Upper lobe of right lung (tissue), 1 donor: ENCODE data around the gene PPFIBP2. TPM values are rescaled to one million over a fixed set of nuclear protein-coding genes. Genes with fewer than 3 reads are reported as not detected.
A peak's percentile ranks its signal among the peaks of the same experiment; 100 is the strongest.
"Not testable (repeated sequence)": the region's sequence is repeated elsewhere in the genome, so short reads cannot be mapped to it uniquely, and the experiment has no call there.

ENCODE experiments used
- ATAC-seq: fragments of 200-7000 bp; cut with Tn5 transposase; one replicate; pipeline ENCODE4 v1.9.1; 2020; ENCODE audit warnings: mild to moderate bottlenecking, moderate library complexity
- DNase-seq: peaks from one replicate; pipeline ENCODE4 v3.0.0-alpha.2; 2020
- H3K27ac ChIP-seq: fragments of 200-600 bp; one replicate; pipeline ENCODE4 v1.8.0; 2022
- H3K27me3 ChIP-seq: fragments of 200-600 bp; one replicate; pipeline ENCODE4 v1.8.0; 2022; ENCODE audit warnings: mild to moderate bottlenecking
- H3K36me3 ChIP-seq: fragments of 200-600 bp; one replicate; pipeline ENCODE4 v1.8.0; 2022
- H3K4me1 ChIP-seq: fragments of 200-600 bp; one replicate; pipeline ENCODE4 v1.8.0; 2022
- H3K4me3 ChIP-seq: fragments of 200-600 bp; one replicate; pipeline ENCODE4 v1.8.0; 2022; ENCODE audit warnings: mild to moderate bottlenecking
- H3K9me3 ChIP-seq: fragments of 200-600 bp; one replicate; pipeline ENCODE4 v1.8.0; 2022
- intact Hi-C: fragments of 100-400 bp; cut with DNase I; formaldehyde crosslinking; loops from one replicate; pipeline ENCODE4 v1.11.0; 2022
- total RNA-seq: library from RNA; stranded (reverse); fragmentation: NEBNext Ultra II Directional; extraction: Animal tissue kit (Norgen Biotek cat#: 25700); gene quantifications from one replicate; pipeline ENCODE4 v1.2.1, GENCODE V29; 2021
- TF ChIP-seq, protein P1 (sequence below): fragments of 200-600 bp; IDR thresholded peaks from one replicate; pipeline ENCODE4 v1.8.0; 2022; ENCODE audit warnings: antibody characterized with exemption
- donor health status: DM: no; HTN: yes; CAD: no; lungs with severe emphysema.

Gene PPFIBP2
- total RNA-seq, 1 donor from 2014 or later: 26.8 TPM

DNA sequence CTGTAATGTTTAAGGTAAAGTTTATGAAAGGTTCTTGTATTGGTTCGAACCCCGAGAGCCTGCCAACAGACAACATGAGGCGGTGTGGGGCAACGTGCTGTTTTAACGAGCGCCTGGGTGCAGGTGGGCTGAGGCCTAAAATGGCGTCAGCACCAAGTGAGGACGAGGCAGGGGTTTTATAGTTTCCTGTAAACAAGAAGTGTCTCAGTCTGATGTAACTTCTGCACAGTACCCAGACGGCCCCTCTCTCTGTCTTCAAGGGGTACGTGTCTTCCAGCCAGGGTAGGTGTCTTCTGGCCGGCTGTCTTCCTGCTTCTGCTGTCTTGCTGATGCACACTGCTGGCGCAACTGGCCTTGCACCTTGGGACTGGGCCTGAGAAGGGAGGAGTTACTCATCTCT lies 2.7 kb downstream of the PPFIBP2 start:
- Histone ChIP-seq H3K9me3 (no peaks in the 10 kb centered on the region), H3K27ac (no peak overlapping the region), H3K27me3 (no peaks in the 10 kb centered on the region), H3K4me3 (no peak overlapping the region), H3K4me1 (peaks cover 23% of the 10 kb centered on the region), H3K36me3 (no peaks in the 10 kb centered on the region)
- TF ChIP-seq, protein P1, sequence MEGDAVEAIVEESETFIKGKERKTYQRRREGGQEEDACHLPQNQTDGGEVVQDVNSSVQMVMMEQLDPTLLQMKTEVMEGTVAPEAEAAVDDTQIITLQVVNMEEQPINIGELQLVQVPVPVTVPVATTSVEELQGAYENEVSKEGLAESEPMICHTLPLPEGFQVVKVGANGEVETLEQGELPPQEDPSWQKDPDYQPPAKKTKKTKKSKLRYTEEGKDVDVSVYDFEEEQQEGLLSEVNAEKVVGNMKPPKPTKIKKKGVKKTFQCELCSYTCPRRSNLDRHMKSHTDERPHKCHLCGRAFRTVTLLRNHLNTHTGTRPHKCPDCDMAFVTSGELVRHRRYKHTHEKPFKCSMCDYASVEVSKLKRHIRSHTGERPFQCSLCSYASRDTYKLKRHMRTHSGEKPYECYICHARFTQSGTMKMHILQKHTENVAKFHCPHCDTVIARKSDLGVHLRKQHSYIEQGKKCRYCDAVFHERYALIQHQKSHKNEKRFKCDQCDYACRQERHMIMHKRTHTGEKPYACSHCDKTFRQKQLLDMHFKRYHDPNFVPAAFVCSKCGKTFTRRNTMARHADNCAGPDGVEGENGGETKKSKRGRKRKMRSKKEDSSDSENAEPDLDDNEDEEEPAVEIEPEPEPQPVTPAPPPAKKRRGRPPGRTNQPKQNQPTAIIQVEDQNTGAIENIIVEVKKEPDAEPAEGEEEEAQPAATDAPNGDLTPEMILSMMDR: no peak
- DNase-seq (no peak), ATAC-seq (no peak)
- intact Hi-C loops: no loop called here

DNA sequence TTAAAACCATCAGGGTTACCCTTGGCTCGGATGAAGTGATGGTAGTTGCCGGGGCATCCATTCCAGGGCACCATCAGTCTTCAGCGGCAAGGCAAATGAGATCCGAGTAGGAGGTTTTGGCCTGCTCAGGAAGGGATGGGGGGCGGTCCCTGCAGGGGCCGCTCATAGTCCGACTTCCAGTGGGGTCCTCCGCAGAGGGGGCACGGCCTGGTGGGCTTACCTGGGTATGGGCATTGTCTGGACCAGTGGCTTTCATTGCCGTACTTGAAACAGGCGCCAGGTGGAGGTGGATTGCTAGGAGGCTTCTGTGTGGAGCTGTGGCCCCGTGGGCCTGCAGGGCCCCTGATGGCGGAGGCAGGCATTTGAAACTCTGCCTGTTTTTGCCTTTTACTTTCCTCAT lies 3.9 kb downstream of the PPFIBP2 start:
- ATAC-seq, H3K27ac ChIP-seq, H3K27me3 ChIP-seq, H3K36me3 ChIP-seq, H3K9me3 ChIP-seq, H3K4me3 ChIP-seq, DNase-seq, intact Hi-C loops: not testable (repeated sequence)
- H3K4me1 ChIP-seq: peaks cover 14% of the 10 kb centered on the region

DNA sequence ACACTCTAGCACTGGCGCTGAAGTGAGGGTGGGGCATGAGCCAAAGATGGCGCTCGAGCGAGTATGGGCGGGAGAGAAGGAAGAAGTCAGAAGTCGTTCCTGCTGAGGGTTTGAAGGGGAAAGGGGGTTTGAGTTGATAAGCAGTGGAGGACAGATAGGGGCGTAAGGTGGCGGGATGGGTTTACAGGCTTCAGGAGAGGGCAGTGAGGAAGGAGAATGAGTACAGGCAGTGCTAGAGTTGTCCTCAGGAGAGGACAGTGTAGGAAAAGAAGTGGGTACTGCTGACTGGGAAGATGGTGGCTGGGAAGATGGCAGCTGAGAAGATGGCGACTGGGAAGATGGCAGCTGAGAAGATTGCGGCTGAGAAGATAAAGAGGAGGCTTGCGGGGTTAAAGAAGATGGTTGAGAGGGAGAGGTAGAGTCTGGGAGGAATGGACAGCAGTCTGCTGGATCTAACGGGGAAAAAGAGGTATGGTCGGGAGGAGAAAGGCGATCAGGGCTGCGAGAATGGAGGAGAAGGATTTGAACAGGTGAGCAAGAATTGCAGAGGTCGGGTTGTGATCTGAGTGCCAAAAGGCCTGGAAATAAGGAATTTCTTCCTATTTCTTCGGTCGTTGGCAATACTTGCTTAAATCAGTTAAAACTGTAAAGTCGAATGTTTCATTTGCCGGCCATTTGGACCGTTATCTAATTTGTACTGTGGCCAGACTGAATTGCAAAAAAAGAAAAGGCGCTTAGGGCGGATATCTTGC lies 5.2 kb downstream of the PPFIBP2 start:
- Histone ChIP-seq H3K4me1 (peaks cover 20% of the 10 kb centered on the region), H3K9me3 (no peaks in the 10 kb centered on the region), H3K4me3 (no peak overlapping the region), H3K36me3 (no peaks in the 10 kb centered on the region), H3K27ac (no peak overlapping the region), H3K27me3 (no peaks in the 10 kb centered on the region)
- DNase-seq: no peak
- ATAC-seq: no peak
- intact Hi-C loops: no loop called here
- TF ChIP-seq, protein P1: no peak

DNA sequence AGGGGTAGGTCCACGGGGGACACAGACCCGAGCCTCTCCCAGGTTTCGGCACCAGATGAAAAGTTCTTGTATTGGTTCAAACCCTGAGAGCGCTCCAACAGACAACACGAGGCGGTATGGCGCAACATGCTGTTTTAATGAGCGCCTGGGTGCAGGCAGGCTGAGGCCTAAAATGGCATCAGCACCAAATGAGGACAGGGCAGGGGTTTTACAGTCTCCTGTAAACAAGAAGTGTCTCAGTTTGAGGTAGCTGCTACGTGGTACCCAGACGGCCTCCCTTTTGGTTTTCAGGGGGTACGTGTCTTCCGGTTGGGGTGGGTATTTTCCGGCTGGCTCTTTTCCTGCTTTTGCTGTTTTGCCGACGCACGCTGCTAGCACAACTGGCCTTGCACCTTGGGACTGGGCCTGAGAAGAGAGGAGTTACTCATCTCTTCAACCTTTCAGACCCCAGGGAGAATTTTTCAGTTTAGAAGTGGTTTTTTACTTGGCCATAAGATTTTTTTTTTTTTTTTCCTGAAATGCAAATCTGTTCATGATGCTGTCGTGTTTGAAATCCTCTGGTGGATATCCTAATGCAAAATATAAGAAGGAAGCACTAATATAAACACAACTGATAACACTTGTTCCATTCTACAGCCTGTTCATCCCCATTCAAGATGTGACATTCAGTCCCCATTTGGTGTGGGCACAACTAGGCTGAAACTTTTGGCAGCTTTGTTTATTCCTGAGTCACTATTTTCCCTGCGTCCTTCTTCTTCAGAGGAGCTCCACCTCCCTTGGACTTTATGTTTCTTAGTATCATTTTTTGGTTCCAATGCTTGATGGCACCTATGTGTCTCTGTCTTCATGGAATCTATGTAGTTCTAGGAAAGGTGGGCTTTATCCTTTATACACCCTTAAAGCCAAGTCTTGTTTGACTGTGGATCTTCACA lies 6.5 kb downstream of the PPFIBP2 start:
- peaks cover 16% of the 10 kb centered on the region for H3K4me1 ChIP-seq
- ATAC-seq: no peak
- no peak overlapping the region for H3K27ac ChIP-seq
- no peaks in the 10 kb centered on the region for H3K9me3 ChIP-seq
- no peak for DNase-seq
- TF ChIP-seq, protein P1: no peak
- no peaks in the 10 kb centered on the region for H3K36me3 ChIP-seq
- intact Hi-C loops: no loop called here
- H3K27me3 ChIP-seq: no peaks in the 10 kb centered on the region
- H3K4me3 ChIP-seq: no peak overlapping the region

DNA sequence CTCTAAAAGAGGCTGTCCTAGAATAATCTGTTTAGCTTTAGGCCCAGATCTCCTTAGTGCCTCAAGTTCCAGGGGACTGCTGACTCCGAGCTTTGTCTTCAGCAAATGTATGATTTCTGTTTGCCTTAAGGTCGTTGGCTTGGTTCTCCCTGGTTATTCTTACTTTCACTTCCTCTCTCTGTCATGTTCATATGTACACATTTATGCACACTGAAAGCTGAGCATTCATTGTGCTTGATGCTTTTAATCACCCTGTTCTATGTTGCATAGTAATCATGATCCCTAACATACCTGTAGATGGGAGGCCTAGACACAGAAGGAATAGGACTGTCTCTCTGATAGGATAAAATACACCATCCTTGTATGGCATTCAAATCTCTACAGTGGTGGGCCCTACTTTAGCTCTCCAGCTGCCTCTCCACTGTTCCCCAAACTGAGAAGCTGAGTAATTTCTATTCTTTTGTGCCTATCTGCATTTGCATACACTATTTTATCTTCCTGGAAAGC lies 7.2 kb downstream of the PPFIBP2 start:
- intact Hi-C loops: no loop called here
- H3K4me1 ChIP-seq: peaks cover 16% of the 10 kb centered on the region

More for the DNA sequence above, 7.2 kb downstream of the PPFIBP2 start:
- Histone ChIP-seq H3K27me3 (no peaks in the 10 kb centered on the region), H3K36me3 (no peaks in the 10 kb centered on the region), H3K27ac (no peak overlapping the region), H3K9me3 (no peaks in the 10 kb centered on the region), H3K4me3 (no peak overlapping the region)
- no peak for DNase-seq
- ATAC-seq: peak; percentile 47
- TF ChIP-seq, protein P1: no peak
